Astrocyte (in vitro differentiated cells and primary cell): ENCODE measurements around the gene TRAPPC10.
"Not testable (repeated sequence)": the region's sequence is repeated elsewhere in the genome, so short reads cannot be mapped to it uniquely, and the experiment has no call there.

Experiments
- CTCF ChIP-seq: IDR thresholded peaks from 2 replicates; pipeline ENCODE4 v1.5.1; 2011; ENCODE audit warnings: low read depth, mild to moderate bottlenecking, inconsistent platforms, low read length, moderate library complexity; ENCODE audit not compliant: insufficient read depth
- EZH2 ChIP-seq: IDR thresholded peaks from 2 replicates; pipeline ENCODE4 v1.6.1; 2012; ENCODE audit warnings: mild to moderate bottlenecking, low read length, inconsistent platforms; ENCODE audit not compliant: insufficient read depth

- TF ChIP-seq CTCF, EZH2: not testable (repeated sequence)
These were observed 121.6 kb downstream of the TRAPPC10 start for GRCh38 chr21:44133715-44134057.
